Liver (tissue), 9 donors: ENCODE results near the gene SRRD. TPM values are rescaled to one million over a fixed set of nuclear protein-coding genes. Genes with fewer than 3 reads are reported as not detected.

Source experiments
- DNase-seq: peaks from one replicate; pipeline ENCODE4 v3.0.0-alpha.2; 2017; ENCODE audit warnings: low spot score
- H3K27ac ChIP-seq, 2 donors: one replicate each; pipeline ENCODE4 v1.7.0; 2013; ENCODE audit warnings: inconsistent platforms in 2 of 2, low read length in 2 of 2, control low read depth in 1 of 2, low read depth in 1 of 2, mild to moderate bottlenecking in 1 of 2
- H3K27me3 ChIP-seq, 4 donors: one replicate each; pipeline versions ENCODE4 v1.6.1 to v1.7.0; 2013; ENCODE audit warnings: low read length in 3 of 4, inconsistent platforms in 1 of 4, mild to moderate bottlenecking in 1 of 4, moderate library complexity in 1 of 4; ENCODE audit not compliant: control insufficient read depth in 4 of 4, insufficient read depth in 4 of 4
- H3K36me3 ChIP-seq, 4 donors: one replicate each; pipeline versions ENCODE4 v1.6.1 to v1.7.0; 2013; ENCODE audit warnings: low read length in 3 of 4, mild to moderate bottlenecking in 3 of 4, low read depth in 1 of 4, moderate library complexity in 1 of 4; ENCODE audit not compliant: control insufficient read depth in 4 of 4, insufficient read depth in 3 of 4
- H3K4me1 ChIP-seq, 4 donors: one replicate each; pipeline versions ENCODE4 v1.6.1 to v1.7.0; 2013; ENCODE audit warnings: low read length in 3 of 4, mild to moderate bottlenecking in 3 of 4, moderate library complexity in 1 of 4; ENCODE audit not compliant: control insufficient read depth in 4 of 4, insufficient read depth in 4 of 4
- H3K4me3 ChIP-seq, 3 donors: one replicate each; pipeline versions ENCODE4 v1.6.1 to v1.7.0; 2013; ENCODE audit warnings: low read length in 3 of 3, control low read depth in 1 of 3, low read depth in 1 of 3, mild to moderate bottlenecking in 1 of 3
- H3K9ac ChIP-seq, 2 donors: one replicate each; pipeline ENCODE4 v1.7.0; 2013; ENCODE audit warnings: low read length in 2 of 2, mild to moderate bottlenecking in 2 of 2, moderate library complexity in 2 of 2, control low read depth in 1 of 2, low read depth in 1 of 2
- H3K9me3 ChIP-seq, 4 donors: one replicate each; pipeline versions ENCODE4 v1.6.1 to v1.7.0; 2013; ENCODE audit warnings: low read length in 3 of 4; ENCODE audit not compliant: control insufficient read depth in 4 of 4
- ATF3 ChIP-seq: IDR thresholded peaks from 2 replicates; pipeline ENCODE4 v1.6.1; 2016; ENCODE audit warnings: antibody characterized with exemption
- CTCF ChIP-seq: fragments of 150-350 bp; IDR thresholded peaks from 2 replicates; pipeline ENCODE4 v1.5.1; 2017; ENCODE audit warnings: improper control_type of control experiment, low read depth, low read length; ENCODE audit not compliant: missing input control
- EGR1 ChIP-seq, 2 donors: IDR thresholded peaks; 2 replicates each; pipeline ENCODE4 v1.6.1; 2016 to 2018; ENCODE audit warnings: antibody characterized with exemption in 2 of 2, low read depth in 2 of 2
- FOXA1 ChIP-seq: IDR thresholded peaks from 2 replicates; pipeline ENCODE4 v1.6.1; 2016; ENCODE audit warnings: antibody characterized with exemption
- FOXA2 ChIP-seq: IDR thresholded peaks from 2 replicates; pipeline ENCODE4 v1.6.1; 2016; ENCODE audit warnings: antibody characterized with exemption
- GABPA ChIP-seq, 2 donors: IDR thresholded peaks in 1 of 2; conservative IDR thresholded peaks in 1 of 2; 2 replicates each; pipeline ENCODE4 v1.6.1; 2016; ENCODE audit warnings: antibody characterized with exemption in 2 of 2, mild to moderate bottlenecking in 1 of 2, moderate library complexity in 1 of 2
- JUND ChIP-seq, 2 donors: IDR thresholded peaks; 2 replicates each; pipeline ENCODE4 v1.6.1; 2016; ENCODE audit warnings: antibody characterized with exemption in 2 of 2
- MAX ChIP-seq: IDR thresholded peaks from 2 replicates; pipeline ENCODE4 v1.6.1; 2016; ENCODE audit warnings: antibody characterized with exemption
- NR2F2 ChIP-seq: IDR thresholded peaks from 2 replicates; pipeline ENCODE4 v1.6.1; 2016; ENCODE audit warnings: antibody characterized with exemption
- RAD21 ChIP-seq, 2 donors: IDR thresholded peaks; 2 replicates each; pipeline ENCODE4 v1.6.1; 2016; ENCODE audit warnings: antibody characterized with exemption in 2 of 2, mild to moderate bottlenecking in 2 of 2
- RXRA ChIP-seq, 2 donors: IDR thresholded peaks; 2 replicates each; pipeline ENCODE4 v1.6.1; 2017 to 2018; ENCODE audit warnings: antibody characterized with exemption in 2 of 2, mild to moderate bottlenecking in 1 of 2
- SP1 ChIP-seq: IDR thresholded peaks from 2 replicates; pipeline ENCODE4 v1.6.1; 2018; ENCODE audit warnings: antibody characterized with exemption, mild to moderate bottlenecking
- TAF1 ChIP-seq: conservative IDR thresholded peaks from 2 replicates; pipeline ENCODE4 v1.6.1; 2016; ENCODE audit warnings: antibody characterized with exemption, mild to moderate bottlenecking
- ZBTB33 ChIP-seq: IDR thresholded peaks from 2 replicates; pipeline ENCODE4 v1.6.1; 2016; ENCODE audit warnings: antibody characterized with exemption
- WGBS: extraction: QIAGEN DNeasy Blood & Tissue Kit; methylation state at CpG from one replicate; pipeline ENCODE4 v1.1.7; 2013; 5-methylcytosine and 5-hydroxymethylcytosine counted together
- polyA plus RNA-seq, 2 donors: library from polyadenylated mRNA; stranded (reverse) in 1 of 2; unstranded in 1 of 2; fragments of 200-250 nt in 1 of 2; fragments of >200 nt in 1 of 2; fragmentation: Nextera tagmentation in 1 of 2; extraction: Ambion mirVana in 1 of 2; gene quantifications; one replicate each; pipeline versions ENCODE4 v1.2.1 to v1.2.3, GENCODE V29; 2013 to 2015
- total RNA-seq, 2 donors: library from RNA; depleted of rRNA; stranded (reverse); fragments of >200 nt; gene quantifications; one replicate each; pipeline ENCODE4 v1.2.3, GENCODE V29; 2014
- donor health status: healthy.
- donor health status: healthy.
- donor health status: healthy.
- donor health status: healthy.
- donor health status: healthy.

SRRD gene
- total and polyA plus RNA-seq, 4 donors, result 8.7 to 18.6 (median 13.6) TPM

GRCh38 chr22:26462051-26462450 is 21.6 kb upstream of the SRRD start:
- WGBS, result 94% methylated on average over 5 of the region's 5 CpGs
- H3K4me1 ChIP-seq, result peaks cover 0 to 9% (median 2%) of the 10 kb centered on the region in 4 donors
- TF ChIP-seq NR2F2 (no peak), TAF1 (no peak), CTCF (no peak), MAX (no peak), RXRA (IDR thresholded peaks at IDR 0.05) (no peak), JUND (IDR thresholded peaks at IDR 0.05) (no peak)
- H3K36me3 ChIP-seq, result peaks cover 15 to 67% (median 37%) of the 10 kb centered on the region in 4 donors
- no peaks in the 10 kb centered on the region for H3K9me3 ChIP-seq
- no peak overlapping the region for H3K27ac ChIP-seq
- no peaks in the 10 kb centered on the region for H3K27me3 ChIP-seq
- DNase-seq, result no peak
- no peak overlapping the region for H3K4me3 ChIP-seq
- H3K9ac ChIP-seq, result no peak overlapping the region

GRCh38 chr22:26462641-26463040 is 21.0 kb upstream of the SRRD start:
- DNase-seq, result no peak
- H3K36me3 ChIP-seq, result peaks cover 13 to 70% (median 40%) of the 10 kb centered on the region in 4 donors
- peaks cover 0 to 9% (median 2%) of the 10 kb centered on the region in 4 donors for H3K4me1 ChIP-seq
- no peak overlapping the region for H3K4me3 ChIP-seq
- no peaks in the 10 kb centered on the region for H3K27me3 ChIP-seq
- no peak overlapping the region for H3K27ac ChIP-seq
- H3K9me3 ChIP-seq, result no peaks in the 10 kb centered on the region
- no peak overlapping the region for H3K9ac ChIP-seq
- no peak for TF ChIP-seq CTCF
- no peak for TF ChIP-seq EGR1 (IDR thresholded peaks at IDR 0.05; ENCODE audit: low read depth in 2 of 2)
- no peak for TF ChIP-seq ATF3
- no peak for TF ChIP-seq MAX
- TF ChIP-seq RXRA (IDR thresholded peaks at IDR 0.05), result no peak
- TF ChIP-seq ZBTB33, result no peak
- no peak for TF ChIP-seq SP1
- no peak for TF ChIP-seq FOXA2
- TF ChIP-seq NR2F2, result no peak
- TF ChIP-seq JUND (IDR thresholded peaks at IDR 0.05), result no peak
- no peak for TF ChIP-seq GABPA (IDR thresholded peaks at IDR 0.05 in 1 of 2, conservative IDR thresholded peaks at IDR 0.05 in 1 of 2)
- no peak for TF ChIP-seq RAD21 (IDR thresholded peaks at IDR 0.05)
- no peak for TF ChIP-seq FOXA1
- WGBS, result 98% methylated on average over 3 of the region's 3 CpGs
